Upper lobe of left lung (tissue), 4 donors: ENCODE results near the gene TAC1.

Experiments used
- CTCF ChIP-seq, 6 experiments: fragments of 450-650 bp in 4 of 6; fragments of 200-600 bp in 2 of 6; sonication (generic) in 2 of 6; IDR thresholded peaks; one replicate each; pipeline ENCODE4 v1.5.1; 2016 to 2019; ENCODE audit warnings: antibody characterized with exemption in 6 of 6
- EP300 ChIP-seq, 4 donors: sonication (generic); formaldehyde crosslinking; IDR thresholded peaks; one replicate each; pipeline ENCODE4 v1.5.1; 2017; ENCODE audit warnings: antibody characterized with exemption in 4 of 4, control low read depth in 2 of 4
- POLR2A ChIP-seq, 4 donors: fragments of 450-650 bp; IDR thresholded peaks; one replicate each; pipeline ENCODE4 v1.5.1; 2016 to 2017; ENCODE audit warnings: antibody characterized with exemption in 4 of 4, mild to moderate bottlenecking in 2 of 4
- POLR2AphosphoS5 ChIP-seq, 2 donors: sonication (generic); formaldehyde crosslinking; IDR thresholded peaks; one replicate each; pipeline ENCODE4 v1.5.1; 2017; ENCODE audit warnings: antibody characterized with exemption in 2 of 2

DNA sequence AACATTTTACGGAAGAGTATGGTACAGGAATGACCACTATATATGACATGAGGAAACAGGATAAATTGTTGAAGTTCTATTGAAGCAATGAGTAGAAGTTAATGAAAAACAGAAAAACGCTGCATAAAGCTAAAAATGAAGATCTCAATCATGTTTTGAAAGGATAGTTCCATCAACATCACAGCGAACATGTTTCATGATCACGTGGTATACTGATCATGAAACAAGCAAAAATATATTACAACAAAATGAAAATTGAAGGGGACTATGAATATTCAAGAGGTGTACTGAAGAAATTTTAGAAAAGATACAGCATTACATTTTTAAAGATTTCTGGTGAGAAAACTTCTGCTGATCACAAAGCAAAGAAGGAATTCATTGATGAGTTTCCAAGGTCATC is 45.9 kb upstream of the TAC1 start:
- TF ChIP-seq CTCF (IDR thresholded peaks at IDR 0.05) = no peak
- no peak for TF ChIP-seq EP300 (IDR thresholded peaks at IDR 0.05)
- no peak for TF ChIP-seq POLR2A (IDR thresholded peaks at IDR 0.05)
- TF ChIP-seq POLR2AphosphoS5 (IDR thresholded peaks at IDR 0.05) = no peak
